Lower lobe of right lung (tissue), 2 donors: Measurements from ENCODE around the gene PSME4. TPM values are rescaled to one million over a fixed set of nuclear protein-coding genes. Genes with fewer than 3 reads are reported as not detected.

Experiments used
- ATAC-seq, 2 donors: fragments of 200-7000 bp; cut with Tn5 transposase; one replicate each; pipeline ENCODE4 v1.9.1; 2020 to 2022; ENCODE audit warnings: mild to moderate bottlenecking in 2 of 2, moderate library complexity in 2 of 2
- DNase-seq: peaks from one replicate; pipeline ENCODE4 v3.0.0-alpha.2; 2020
- H3K27ac ChIP-seq: fragments of 200-600 bp; one replicate; pipeline ENCODE4 v1.8.0; 2022
- H3K27me3 ChIP-seq: fragments of 200-600 bp; one replicate; pipeline ENCODE4 v1.8.0; 2022; ENCODE audit warnings: low read depth
- H3K36me3 ChIP-seq: fragments of 200-600 bp; one replicate; pipeline ENCODE4 v1.8.0; 2022; ENCODE audit warnings: mild to moderate bottlenecking
- H3K4me1 ChIP-seq: fragments of 200-600 bp; one replicate; pipeline ENCODE4 v1.8.0; 2022
- H3K4me3 ChIP-seq: fragments of 200-600 bp; one replicate; pipeline ENCODE4 v1.8.0; 2022; ENCODE audit warnings: mild to moderate bottlenecking
- H3K9me3 ChIP-seq: fragments of 200-600 bp; one replicate; pipeline ENCODE4 v1.8.0; 2022
- CTCF ChIP-seq: fragments of 200-600 bp; IDR thresholded peaks from one replicate; pipeline ENCODE4 v1.8.0; 2022; ENCODE audit warnings: antibody characterized with exemption, mild to moderate bottlenecking
- intact Hi-C: fragments of 100-400 bp; cut with DNase I; formaldehyde crosslinking; loops from one replicate; pipeline ENCODE4 v1.11.0; 2022
- total RNA-seq: library from RNA; stranded (reverse); fragmentation: NEBNext Ultra II Directional; extraction: Animal tissue kit (Norgen Biotek cat#: 25700); gene quantifications from one replicate; pipeline ENCODE4 v1.2.1, GENCODE V29; 2021
- donor health status: DM: no; HTN: yes; CAD: no; lungs with severe emphysema.

The PSME4 gene
- total RNA-seq, 1 donor from 2014 or later = 42.9 TPM

- Histone ChIP-seq H3K27ac (no peak overlapping the region), H3K36me3 (peaks cover 86% of the 10 kb centered on the region), H3K9me3 (no peaks in the 10 kb centered on the region), H3K27me3 (no peaks in the 10 kb centered on the region), H3K4me3 (no peak overlapping the region), H3K4me1 (no peaks in the 10 kb centered on the region)
- TF ChIP-seq CTCF = no peak
- ATAC-seq (no peak), DNase-seq (no peak)
- intact Hi-C loops = no loop called here
These were observed 89.4 kb downstream of the PSME4 start for GRCh38 chr2:53881360-53881759.

- no peak overlapping the region for H3K27ac ChIP-seq
- intact Hi-C loops = no loop called here
- H3K27me3 ChIP-seq = no peaks in the 10 kb centered on the region
- no peak for TF ChIP-seq CTCF
- H3K36me3 ChIP-seq = peaks cover 80% of the 10 kb centered on the region
- no peak overlapping the region for H3K4me3 ChIP-seq
- DNase-seq = no peak
- H3K4me1 ChIP-seq = no peaks in the 10 kb centered on the region
- no peaks in the 10 kb centered on the region for H3K9me3 ChIP-seq
- no peak for ATAC-seq
These were observed 90.0 kb downstream of the PSME4 start for GRCh38 chr2:53880756-53881155.

- no peaks in the 10 kb centered on the region for H3K27me3 ChIP-seq
- ATAC-seq (no peak), DNase-seq (no peak)
- H3K27ac ChIP-seq = no peak overlapping the region
- H3K4me1 ChIP-seq = no peaks in the 10 kb centered on the region
- TF ChIP-seq CTCF = no peak
- H3K36me3 ChIP-seq = peaks cover 76% of the 10 kb centered on the region
- no peak overlapping the region for H3K4me3 ChIP-seq
- no peaks in the 10 kb centered on the region for H3K9me3 ChIP-seq
- intact Hi-C loops = no loop called here
These were observed 93.2 kb downstream of the PSME4 start for GRCh38 chr2:53877556-53877955.

GRCh38 chr2:53877112-53877511 is 93.7 kb downstream of the PSME4 start:
- Histone ChIP-seq H3K36me3 (peaks cover 74% of the 10 kb centered on the region), H3K4me1 (no peaks in the 10 kb centered on the region), H3K4me3 (no peak overlapping the region), H3K9me3 (no peaks in the 10 kb centered on the region), H3K27ac (no peak overlapping the region), H3K27me3 (no peaks in the 10 kb centered on the region)
- DNase-seq (no peak), ATAC-seq (no peak)
- intact Hi-C loops = no loop called here
- no peak for TF ChIP-seq CTCF

- no peak overlapping the region for H3K27ac ChIP-seq
- ATAC-seq = no peak
- peaks cover 76% of the 10 kb centered on the region for H3K36me3 ChIP-seq
- H3K9me3 ChIP-seq = no peaks in the 10 kb centered on the region
- no peaks in the 10 kb centered on the region for H3K27me3 ChIP-seq
- intact Hi-C loops = no loop called here
- no peak for DNase-seq
- no peak for TF ChIP-seq CTCF
- H3K4me1 ChIP-seq = no peaks in the 10 kb centered on the region
- H3K4me3 ChIP-seq = no peak overlapping the region
These were observed 96.3 kb downstream of the PSME4 start for GRCh38 chr2:53874401-53874950.

- DNase-seq (no peak), ATAC-seq (no peak)
- H3K27ac ChIP-seq = no peak overlapping the region
- no peaks in the 10 kb centered on the region for H3K4me1 ChIP-seq
- intact Hi-C loops = no loop called here
- no peak for TF ChIP-seq CTCF
- peaks cover 87% of the 10 kb centered on the region for H3K36me3 ChIP-seq
- H3K9me3 ChIP-seq = no peaks in the 10 kb centered on the region
- H3K4me3 ChIP-seq = no peak overlapping the region
- no peaks in the 10 kb centered on the region for H3K27me3 ChIP-seq
These were observed 103.0 kb downstream of the PSME4 start for GRCh38 chr2:53867773-53868172.
